Measurements from ENCODE around the gene ITGB1BP1. TPM values are rescaled to one million over a fixed set of nuclear protein-coding genes. Genes with fewer than 3 reads are reported as not detected.

The ITGB1BP1 gene
- total and polyA plus RNA-seq, 10 of the 15 experiments (the other 5 are each of a cell fraction or from before 2014, with no cell fraction given): 50.2 to 273 (median 97.2) TPM

- TF ChIP-seq PRDM15 (CRISPR knock-in tag; IDR thresholded peaks at IDR 0.05) (no peak), NR2C2 (IDR thresholded peaks at IDR 0.05; ENCODE audit: borderline replicate concordance, control insufficient read depth, insufficient read length, low read depth) (no peak), FOXM1 (IDR thresholded peaks at IDR 0.05; ENCODE audit: low read depth, low read length) (no peak), SUPT20H (IDR thresholded peaks at IDR 0.05; ENCODE audit: borderline replicate concordance, control insufficient read depth, low read depth, low read length) (no peak), IKZF1 (conservative IDR thresholded peaks at IDR 0.05) (no peak), PML (IDR thresholded peaks at IDR 0.05; ENCODE audit: low read length) (no peak)
These were observed 19.4 kb downstream of the ITGB1BP1 start (continued) for GRCh38 chr2:9403924-9404323.

GRCh38 chr2:9401646-9402371, 21.5 kb downstream of the ITGB1BP1 start:
- Histone ChIP-seq H3K9me3 (replicated peaks; ENCODE audit: control insufficient read depth, insufficient read depth, low read length) (no peaks in the 10 kb centered on the region), H3K4me1 (ENCODE audit: control insufficient read depth, insufficient read depth, low read length) (no peaks in the 10 kb centered on the region), H3K4me2 (ENCODE audit: control insufficient read depth, insufficient read depth) (no peak overlapping the region), H3K27me3 (replicated peaks in 1 of 2; ENCODE audit: control insufficient read depth in 2 of 2, insufficient read depth in 2 of 2, low read length in 1 of 2) (no peaks in the 10 kb centered on the region), H3K4me3 (no peak overlapping the region), H3K9ac (ENCODE audit: control insufficient read depth, insufficient read depth, low read length) (no peak overlapping the region), H3K36me3 (ENCODE audit: control insufficient read depth in 2 of 2, insufficient read depth in 2 of 2, low read length in 1 of 2) (peaks cover under 1 to 3% of the 10 kb centered on the region in 2 experiments; a peak in 2 of 4 replicates), H3K79me2 (ENCODE audit: control insufficient read depth, insufficient read depth, low read length) (no peaks in the 10 kb centered on the region), H4K20me1 (ENCODE audit: control insufficient read depth, insufficient read depth) (no peaks in the 10 kb centered on the region), H3K27ac (ENCODE audit: control insufficient read depth, insufficient read depth) (no peak overlapping the region), H2AFZ (ENCODE audit: control insufficient read depth, low read depth, low read length) (no peak overlapping the region)
- BruUV-seq (replicated peaks): no TSS peak
- 73% methylated on average over 19 of the region's 19 CpGs for WGBS (ENCODE audit: insufficient coverage, insufficient replicate concordance, low lambda C conversion rate, missing lambda C conversion rate)
- TF ChIP-seq ZBED1 (IDR thresholded peaks at IDR 0.05; ENCODE audit: borderline replicate concordance): no peak
- no peak for TF ChIP-seq SUZ12 (IDR thresholded peaks at IDR 0.05; ENCODE audit: unreplicated experiment)
- no peak for TF ChIP-seq E2F4 (IDR thresholded peaks at IDR 0.05; ENCODE audit: low read depth, low read length)
- no peak for TF ChIP-seq CHD4 (IDR thresholded peaks at IDR 0.05)
- no peak for TF ChIP-seq ZZZ3 (IDR thresholded peaks at IDR 0.05; ENCODE audit: control insufficient read depth, insufficient read length, low read depth)
- TF ChIP-seq RBBP5 (conservative IDR thresholded peaks at IDR 0.05): no peak
- TF ChIP-seq SMAD1 (IDR thresholded peaks at IDR 0.05; ENCODE audit: low read depth, partially characterized antibody): no peak
- no peak for TF ChIP-seq TBL1XR1 (IDR thresholded peaks at IDR 0.05; ENCODE audit: low read depth, low read length)
- no peak for TF ChIP-seq NR2C2 (IDR thresholded peaks at IDR 0.05; ENCODE audit: borderline replicate concordance, control insufficient read depth, insufficient read length, low read depth)
- CTCF ChIA-PET: no interaction called here
- 0 out of 3 replicates have a peak, but pooled peaks have one; percentile 22 for ATAC-seq
- no peak for DNase-seq (ENCODE audit: low read depth, low spot score)
- in situ Hi-C loops (cut with MboI) (no loop called here), intact Hi-C loops (cut with micrococcal nuclease; ENCODE audit: unreplicated experiment) (no loop called here)
- no peak for FAIRE-seq
- POLR2A ChIA-PET: no interaction called here
- SMC1A ChIA-PET (ENCODE audit: uncharacterized antibody, unreplicated experiment): interaction anchor here (0.6 kb wide), 1 partner anchor 16 kb away, joined by 3 read pairs; no protein-coding TSS in a partner anchor
- RAD21 ChIA-PET (ENCODE audit: unreplicated experiment): no interaction called here

Data from GM12878 (cell line).